Gastrocnemius medialis (tissue), 4 donors: ENCODE data around the gene WDFY2.

ENCODE experiments used
- POLR2A ChIP-seq, 2 donors: fragments of 450-650 bp; IDR thresholded peaks; one replicate each; pipeline ENCODE4 v1.6.1; 2017; ENCODE audit warnings: antibody characterized with exemption in 2 of 2, mild to moderate bottlenecking in 2 of 2, moderate library complexity in 2 of 2
- TF ChIP-seq, protein P1 (sequence below), 5 experiments: fragments of 450-650 bp in 3 of 5; fragments of 200-600 bp in 2 of 5; sonication (generic) in 2 of 5; IDR thresholded peaks in 4 of 5; conservative IDR thresholded peaks in 1 of 5; 1 replicate in 4 of 5; 2 replicates in 1 of 5; pipeline ENCODE4 v1.5.1; 2016 to 2019; ENCODE audit warnings: antibody characterized with exemption in 5 of 5, mild to moderate bottlenecking in 3 of 5, moderate library complexity in 3 of 5

DNA sequence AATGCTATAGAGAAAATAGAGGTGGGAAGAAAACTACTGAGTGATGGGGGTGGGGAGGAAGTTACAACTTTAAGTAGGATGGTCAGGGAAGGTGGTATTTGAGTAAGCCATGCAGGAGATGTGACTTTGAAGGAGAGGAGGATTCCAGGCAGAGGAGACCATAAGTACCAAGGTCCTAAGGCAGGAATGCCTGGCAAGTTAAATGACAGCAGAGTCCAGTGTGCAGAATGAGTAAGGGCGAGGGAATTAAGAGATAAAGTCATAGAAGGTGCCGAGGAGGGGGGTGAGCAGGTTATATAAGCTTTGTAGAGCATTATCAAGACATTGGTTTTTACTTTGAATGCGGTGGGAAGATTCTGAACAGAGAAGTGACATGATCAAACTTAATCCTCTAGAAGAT, 43.2 kb upstream of the WDFY2 start:
- TF ChIP-seq, protein P1, sequence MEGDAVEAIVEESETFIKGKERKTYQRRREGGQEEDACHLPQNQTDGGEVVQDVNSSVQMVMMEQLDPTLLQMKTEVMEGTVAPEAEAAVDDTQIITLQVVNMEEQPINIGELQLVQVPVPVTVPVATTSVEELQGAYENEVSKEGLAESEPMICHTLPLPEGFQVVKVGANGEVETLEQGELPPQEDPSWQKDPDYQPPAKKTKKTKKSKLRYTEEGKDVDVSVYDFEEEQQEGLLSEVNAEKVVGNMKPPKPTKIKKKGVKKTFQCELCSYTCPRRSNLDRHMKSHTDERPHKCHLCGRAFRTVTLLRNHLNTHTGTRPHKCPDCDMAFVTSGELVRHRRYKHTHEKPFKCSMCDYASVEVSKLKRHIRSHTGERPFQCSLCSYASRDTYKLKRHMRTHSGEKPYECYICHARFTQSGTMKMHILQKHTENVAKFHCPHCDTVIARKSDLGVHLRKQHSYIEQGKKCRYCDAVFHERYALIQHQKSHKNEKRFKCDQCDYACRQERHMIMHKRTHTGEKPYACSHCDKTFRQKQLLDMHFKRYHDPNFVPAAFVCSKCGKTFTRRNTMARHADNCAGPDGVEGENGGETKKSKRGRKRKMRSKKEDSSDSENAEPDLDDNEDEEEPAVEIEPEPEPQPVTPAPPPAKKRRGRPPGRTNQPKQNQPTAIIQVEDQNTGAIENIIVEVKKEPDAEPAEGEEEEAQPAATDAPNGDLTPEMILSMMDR (IDR thresholded peaks at IDR 0.05 in 4 of 5, conservative IDR thresholded peaks at IDR 0.05 in 1 of 5): no peak
- no peak for TF ChIP-seq POLR2A (IDR thresholded peaks at IDR 0.05)
